GM12873 (cell line): ENCODE data around the gene ELMOD1.

Source experiments
- TF ChIP-seq, protein P1 (sequence below): IDR thresholded peaks from 2 replicates; pipeline ENCODE4 v1.5.1; 2012; ENCODE audit warnings: low read depth, mild to moderate bottlenecking, moderate library complexity, low read length, control low read depth; ENCODE audit not compliant: insufficient read depth; ENCODE audit errors: missing control alignments

Gene ELMOD1

DNA sequence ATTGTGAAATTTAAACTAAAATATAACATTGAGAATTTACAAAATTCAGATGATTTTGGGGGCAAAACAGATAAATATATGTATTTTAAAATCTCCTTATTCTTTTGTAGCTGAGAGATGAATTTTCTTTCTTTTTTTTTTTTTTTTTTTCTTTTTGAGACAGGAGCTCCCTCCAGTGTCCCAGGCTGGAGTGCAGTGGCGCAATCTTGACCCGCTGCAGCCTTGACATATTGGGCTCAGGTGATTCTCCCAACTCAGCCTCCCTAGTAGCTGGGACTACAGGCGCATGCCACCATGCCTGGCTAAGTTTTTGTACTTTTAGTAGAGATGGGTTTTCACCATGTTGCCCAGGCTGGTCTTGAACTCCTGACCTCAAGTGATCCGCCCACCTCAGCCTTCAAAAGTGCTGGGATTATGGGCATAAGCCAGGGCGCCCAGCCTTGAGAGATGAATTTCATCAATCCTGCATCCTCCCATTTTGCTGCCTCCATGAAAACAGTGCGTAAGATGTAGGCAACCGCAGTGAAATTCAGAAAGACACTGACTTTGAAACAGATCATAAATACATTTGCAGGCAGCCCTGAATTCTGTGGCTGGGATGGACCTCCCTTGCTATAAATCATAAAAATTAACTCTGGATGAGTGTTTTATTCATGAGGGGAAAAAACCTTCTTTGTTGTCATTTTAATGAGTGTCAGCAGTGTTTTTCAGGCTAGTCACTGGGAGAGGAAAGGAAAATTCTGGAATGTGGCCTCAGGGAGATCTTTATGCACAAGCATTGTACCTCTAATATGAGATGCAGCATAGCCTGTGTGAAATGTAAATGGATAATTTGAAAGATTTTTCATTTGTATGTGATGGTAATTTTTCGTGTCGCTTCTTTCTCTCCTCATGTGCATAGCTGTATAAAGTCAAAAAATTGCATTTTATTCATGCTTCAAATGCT lies 14.4 kb downstream of the ELMOD1 start:
- TF ChIP-seq, protein P1, sequence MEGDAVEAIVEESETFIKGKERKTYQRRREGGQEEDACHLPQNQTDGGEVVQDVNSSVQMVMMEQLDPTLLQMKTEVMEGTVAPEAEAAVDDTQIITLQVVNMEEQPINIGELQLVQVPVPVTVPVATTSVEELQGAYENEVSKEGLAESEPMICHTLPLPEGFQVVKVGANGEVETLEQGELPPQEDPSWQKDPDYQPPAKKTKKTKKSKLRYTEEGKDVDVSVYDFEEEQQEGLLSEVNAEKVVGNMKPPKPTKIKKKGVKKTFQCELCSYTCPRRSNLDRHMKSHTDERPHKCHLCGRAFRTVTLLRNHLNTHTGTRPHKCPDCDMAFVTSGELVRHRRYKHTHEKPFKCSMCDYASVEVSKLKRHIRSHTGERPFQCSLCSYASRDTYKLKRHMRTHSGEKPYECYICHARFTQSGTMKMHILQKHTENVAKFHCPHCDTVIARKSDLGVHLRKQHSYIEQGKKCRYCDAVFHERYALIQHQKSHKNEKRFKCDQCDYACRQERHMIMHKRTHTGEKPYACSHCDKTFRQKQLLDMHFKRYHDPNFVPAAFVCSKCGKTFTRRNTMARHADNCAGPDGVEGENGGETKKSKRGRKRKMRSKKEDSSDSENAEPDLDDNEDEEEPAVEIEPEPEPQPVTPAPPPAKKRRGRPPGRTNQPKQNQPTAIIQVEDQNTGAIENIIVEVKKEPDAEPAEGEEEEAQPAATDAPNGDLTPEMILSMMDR: no peak

DNA sequence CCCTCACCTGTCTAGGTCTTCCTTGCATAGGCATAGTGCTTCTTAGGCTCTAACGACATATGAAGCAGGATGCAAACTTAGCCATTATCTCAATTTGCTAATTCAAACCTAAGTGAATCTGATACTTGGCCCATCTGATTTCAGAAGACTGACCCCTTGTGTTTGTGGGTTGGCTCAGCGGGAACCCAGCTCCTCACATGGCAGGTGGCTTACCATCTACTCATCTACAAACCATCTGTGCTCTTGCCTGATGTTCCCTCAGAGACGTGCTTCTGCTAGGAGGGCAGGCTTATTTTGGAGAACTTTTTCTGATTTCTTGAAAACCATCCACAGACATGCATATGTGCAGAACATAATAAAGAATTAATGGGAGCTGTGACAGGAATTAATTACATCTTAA lies 15.2 kb downstream of the ELMOD1 start:
- TF ChIP-seq, protein P1: peak; percentile 26

DNA sequence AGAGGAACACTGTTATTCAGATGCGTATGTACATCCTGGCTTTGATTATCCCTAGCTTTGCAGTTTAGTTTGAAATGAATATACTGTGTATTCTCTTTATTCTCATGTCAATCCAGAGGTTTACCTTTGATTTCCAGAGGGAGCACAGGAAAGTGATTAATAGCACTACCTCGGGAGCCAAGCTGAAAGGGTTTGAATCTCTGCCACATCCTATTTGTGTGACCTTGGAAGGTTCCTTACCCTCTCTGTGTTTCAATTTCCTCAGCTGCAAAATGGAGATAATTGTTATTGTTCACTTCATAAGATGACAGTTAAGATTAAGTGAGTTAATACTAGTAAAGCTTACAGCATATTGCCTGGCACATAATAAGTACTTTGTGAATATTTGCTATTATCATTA lies 17.9 kb downstream of the ELMOD1 start:
- TF ChIP-seq, protein P1: no peak

- TF ChIP-seq, protein P1: no peak
Measured at GRCh38 chr11:107609400-107610218, 18.7 kb downstream of the ELMOD1 start.

GRCh38 chr11:107612445-107612844 lies 21.5 kb downstream of the ELMOD1 start:
- TF ChIP-seq, protein P1: no peak

- TF ChIP-seq, protein P1: no peak
Measured at GRCh38 chr11:107619926-107620325, 29.0 kb downstream of the ELMOD1 start.

- TF ChIP-seq, protein P1: no peak
Measured at GRCh38 chr11:107621081-107621480, 30.1 kb downstream of the ELMOD1 start.
